ENCODE data around the gene AKAP6. TPM values are rescaled to one million over a fixed set of nuclear protein-coding genes. Genes with fewer than 3 reads are reported as not detected.

AKAP6 gene
- total RNA-seq, 1 experiment from 2014 or later: 1.1 TPM

- peaks cover 0 to 4% of the 10 kb centered on the region in 2 experiments; a peak in 2 of 4 replicates for H3K4me1 Mint-ChIP-seq
- Histone ChIP-seq H3K9me3 (ENCODE audit: control insufficient read depth, low read depth, low read length) (no peaks in the 10 kb centered on the region), H2BK5ac (ENCODE audit: insufficient read length, low read length) (no peak overlapping the region), H2BK12ac (ENCODE audit: insufficient read length, low read depth, low read length) (no peak overlapping the region), H3K4ac (ENCODE audit: low read depth, low read length) (no peak overlapping the region), H3K18ac (ENCODE audit: insufficient read length, low read depth, low read length) (no peak overlapping the region), H3K9ac (ENCODE audit: extremely low read depth, insufficient read length, low read length) (no peak overlapping the region), H3K79me1 (ENCODE audit: insufficient read depth, low read depth, low read length, poor library complexity, severe bottlenecking) (no peaks in the 10 kb centered on the region), H2AFZ (ENCODE audit: low read length) (no peak overlapping the region), H3K27ac (ENCODE audit: insufficient read length, low read depth, low read length) (no peak overlapping the region), H4K5ac (ENCODE audit: insufficient read length, low read depth, low read length) (no peak overlapping the region), H3T11ph (ENCODE audit: low read length) (no peak overlapping the region), H2BK15ac (ENCODE audit: low read depth, low read length) (no peak overlapping the region), H3K23ac (ENCODE audit: insufficient read length, low read depth, low read length) (no peak overlapping the region), H2AK5ac (ENCODE audit: insufficient read length, low read length) (no peak overlapping the region), H3K4me1 (ENCODE audit: insufficient read depth, low read length) (no peaks in the 10 kb centered on the region), H3K4me2 (ENCODE audit: insufficient read depth, insufficient read length, low read length) (no peak overlapping the region), H3K23me2 (ENCODE audit: insufficient read length, low read depth, low read length, poor library complexity, severe bottlenecking) (no peaks in the 10 kb centered on the region), H3K27me3 (ENCODE audit: insufficient read depth, low read length) (no peaks in the 10 kb centered on the region), H4K20me1 (ENCODE audit: control insufficient read depth, insufficient read depth, insufficient read length) (no peaks in the 10 kb centered on the region), H2BK120ac (ENCODE audit: low read depth, low read length, poor library complexity, severe bottlenecking) (no peak overlapping the region), H4K91ac (ENCODE audit: insufficient read length, low read depth, low read length) (no peak overlapping the region), H3K56ac (ENCODE audit: insufficient read length, low read depth, low read length) (no peak overlapping the region), H3K14ac (ENCODE audit: insufficient read depth, low read length) (no peak overlapping the region), H4K8ac (replicated peaks; ENCODE audit: insufficient read length, low read depth, low read length) (no peak overlapping the region), H3K79me2 (ENCODE audit: insufficient read depth, low read length) (no peaks in the 10 kb centered on the region), H2BK20ac (ENCODE audit: low read depth, low read length, poor library complexity, severe bottlenecking) (no peak overlapping the region)
- WGBS (ENCODE audit: extremely low coverage, insufficient read length, low lambda C conversion rate): no CpG with 5 or more reads among the region's 2 CpGs
- no peak for DNase-seq
- H3K9me3 Mint-ChIP-seq: no peaks in the 10 kb centered on the region
- TF ChIP-seq, protein P1, sequence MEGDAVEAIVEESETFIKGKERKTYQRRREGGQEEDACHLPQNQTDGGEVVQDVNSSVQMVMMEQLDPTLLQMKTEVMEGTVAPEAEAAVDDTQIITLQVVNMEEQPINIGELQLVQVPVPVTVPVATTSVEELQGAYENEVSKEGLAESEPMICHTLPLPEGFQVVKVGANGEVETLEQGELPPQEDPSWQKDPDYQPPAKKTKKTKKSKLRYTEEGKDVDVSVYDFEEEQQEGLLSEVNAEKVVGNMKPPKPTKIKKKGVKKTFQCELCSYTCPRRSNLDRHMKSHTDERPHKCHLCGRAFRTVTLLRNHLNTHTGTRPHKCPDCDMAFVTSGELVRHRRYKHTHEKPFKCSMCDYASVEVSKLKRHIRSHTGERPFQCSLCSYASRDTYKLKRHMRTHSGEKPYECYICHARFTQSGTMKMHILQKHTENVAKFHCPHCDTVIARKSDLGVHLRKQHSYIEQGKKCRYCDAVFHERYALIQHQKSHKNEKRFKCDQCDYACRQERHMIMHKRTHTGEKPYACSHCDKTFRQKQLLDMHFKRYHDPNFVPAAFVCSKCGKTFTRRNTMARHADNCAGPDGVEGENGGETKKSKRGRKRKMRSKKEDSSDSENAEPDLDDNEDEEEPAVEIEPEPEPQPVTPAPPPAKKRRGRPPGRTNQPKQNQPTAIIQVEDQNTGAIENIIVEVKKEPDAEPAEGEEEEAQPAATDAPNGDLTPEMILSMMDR (conservative IDR thresholded peaks at IDR 0.05): no peak
- H3K27ac Mint-ChIP-seq: no peak overlapping the region
- no peak overlapping the region for H3K4me3 Mint-ChIP-seq
- H3K36me3 Mint-ChIP-seq (ENCODE audit: insufficient read depth in 1 of 3, low read depth in 3 of 3): no peaks in the 10 kb centered on the region
- no peaks in the 10 kb centered on the region; the same call in 1 of the 2 replicates for H3K27me3 Mint-ChIP-seq (ENCODE audit: low read depth)
Observed at GRCh38 chr14:32571551-32571950, 242.5 kb downstream of the AKAP6 start.

All from H9 (cell line).